Large intestine (tissue), 3 donors: ENCODE data around the gene RNF213. TPM values are rescaled to one million over a fixed set of nuclear protein-coding genes. Genes with fewer than 3 reads are reported as not detected.

Source experiments
- DNase-seq, 2 donors: peaks; one replicate each; pipeline versions ENCODE4 v3.0.0 to v3.0.0-alpha.2; 2013
- H3K27ac ChIP-seq: one replicate; pipeline ENCODE4 v1.5.1; 2013; ENCODE audit warnings: low read length
- H3K27me3 ChIP-seq: 2 replicates; pipeline ENCODE4 v1.6.1; 2013; ENCODE audit warnings: low read length; ENCODE audit not compliant: control insufficient read depth, insufficient read depth
- H3K36me3 ChIP-seq: 2 replicates; pipeline ENCODE4 v1.6.1; 2013; ENCODE audit warnings: low read length; ENCODE audit not compliant: control insufficient read depth, insufficient read depth
- H3K4me1 ChIP-seq: one replicate; pipeline ENCODE4 v1.6.1; 2013; ENCODE audit warnings: low read length; ENCODE audit not compliant: control insufficient read depth, insufficient read depth
- H3K4me3 ChIP-seq: one replicate; pipeline ENCODE4 v1.5.1; 2013; ENCODE audit warnings: low read length
- H3K9me3 ChIP-seq: one replicate; pipeline ENCODE4 v1.6.1; 2013; ENCODE audit warnings: mild to moderate bottlenecking, low read depth, low read length, moderate library complexity; ENCODE audit not compliant: control insufficient read depth
- WGBS: methylation state at CpG from one replicate; pipeline ENCODE4 v1.1.5; 2013; ENCODE audit warnings: low lambda C conversion rate; ENCODE audit not compliant: insufficient coverage; 5-methylcytosine and 5-hydroxymethylcytosine counted together
- polyA plus RNA-seq: library from polyadenylated mRNA; unstranded; fragments of 120-200 nt; gene quantifications from one replicate; pipeline ENCODE4 v1.2.1, GENCODE V29; 2013

RNF213 gene
- polyA plus RNA-seq, 1 donor, result 103 TPM

GRCh38 chr17:80224683-80225082, 36.0 kb upstream of the RNF213 start:
- no CpG with 5 or more reads among the region's 6 CpGs for WGBS

GRCh38 chr17:80225230-80225629, 35.4 kb upstream of the RNF213 start:
- DNase-seq, result no peak
- no peaks in the 10 kb centered on the region for H3K27me3 ChIP-seq
- peaks cover 62% of the 10 kb centered on the region for H3K36me3 ChIP-seq
- H3K9me3 ChIP-seq, result no peaks in the 10 kb centered on the region
- H3K4me3 ChIP-seq, result no peak overlapping the region
- H3K4me1 ChIP-seq, result peaks cover 16% of the 10 kb centered on the region
- WGBS, result no CpG with 5 or more reads among the region's 6 CpGs
- H3K27ac ChIP-seq, result no peak overlapping the region

More at GRCh38 chr17:80224683-80225082, 36.0 kb upstream of the RNF213 start:
- Histone ChIP-seq H3K27ac (no peak overlapping the region), H3K27me3 (no peaks in the 10 kb centered on the region), H3K4me1 (peaks cover 16% of the 10 kb centered on the region), H3K36me3 (peaks cover 60% of the 10 kb centered on the region), H3K4me3 (no peak overlapping the region), H3K9me3 (no peaks in the 10 kb centered on the region)
- no peak for DNase-seq

- Histone ChIP-seq H3K36me3 (peaks cover 71% of the 10 kb centered on the region), H3K27ac (no peak overlapping the region), H3K9me3 (peaks cover 2% of the 10 kb centered on the region), H3K4me3 (no peak overlapping the region), H3K27me3 (no peaks in the 10 kb centered on the region), H3K4me1 (peaks cover 11% of the 10 kb centered on the region)
- no peak for DNase-seq
- WGBS, result no CpG with 5 or more reads among the region's 4 CpGs
These were observed 33.5 kb upstream of the RNF213 start for GRCh38 chr17:80227156-80227555.

- no peak for DNase-seq
- Histone ChIP-seq H3K27ac (no peak overlapping the region), H3K9me3 (peaks cover 7% of the 10 kb centered on the region), H3K27me3 (no peaks in the 10 kb centered on the region), H3K4me3 (no peak overlapping the region), H3K4me1 (peaks cover 7% of the 10 kb centered on the region), H3K36me3 (peaks cover 69% of the 10 kb centered on the region)
- WGBS, result no CpG with 5 or more reads among the region's 11 CpGs
These were observed 33.0 kb upstream of the RNF213 start for GRCh38 chr17:80227666-80228065.

- 100% methylated on average over 1 of the region's 14 CpGs for WGBS
- no peak for DNase-seq
- Histone ChIP-seq H3K27me3 (no peaks in the 10 kb centered on the region), H3K36me3 (peaks cover 69% of the 10 kb centered on the region), H3K9me3 (peaks cover 9% of the 10 kb centered on the region), H3K27ac (no peak overlapping the region), H3K4me1 (no peaks in the 10 kb centered on the region), H3K4me3 (no peak overlapping the region)
These were observed 32.2 kb upstream of the RNF213 start for GRCh38 chr17:80228477-80228876.

GRCh38 chr17:80229011-80229410, 31.6 kb upstream of the RNF213 start:
- no peaks in the 10 kb centered on the region for H3K4me1 ChIP-seq
- H3K4me3 ChIP-seq, result no peak overlapping the region
- H3K36me3 ChIP-seq, result peaks cover 67% of the 10 kb centered on the region
- peaks cover 9% of the 10 kb centered on the region for H3K9me3 ChIP-seq
- no peak for DNase-seq
- no peak overlapping the region for H3K27ac ChIP-seq
- H3K27me3 ChIP-seq, result no peaks in the 10 kb centered on the region
- 100% methylated on average over 1 of the region's 4 CpGs for whole genome bisulfite sequencing

GRCh38 chr17:80232438-80232837, 28.2 kb upstream of the RNF213 start:
- no peak for DNase-seq
- H3K36me3 ChIP-seq, result peaks cover 67% of the 10 kb centered on the region
- peaks cover 9% of the 10 kb centered on the region for H3K9me3 ChIP-seq
- H3K27ac ChIP-seq, result no peak overlapping the region
- no CpG with 5 or more reads among the region's 1 CpG for WGBS
- no peaks in the 10 kb centered on the region for H3K4me1 ChIP-seq
- H3K27me3 ChIP-seq, result no peaks in the 10 kb centered on the region
- H3K4me3 ChIP-seq, result no peak overlapping the region

- H3K27me3 ChIP-seq, result no peaks in the 10 kb centered on the region
- WGBS, result no CpG with 5 or more reads among the region's 3 CpGs
- peaks cover 9% of the 10 kb centered on the region for H3K9me3 ChIP-seq
- no peak overlapping the region for H3K27ac ChIP-seq
- no peak overlapping the region for H3K4me3 ChIP-seq
- no peak for DNase-seq
- peaks cover 67% of the 10 kb centered on the region for H3K36me3 ChIP-seq
- H3K4me1 ChIP-seq, result no peaks in the 10 kb centered on the region
These were observed 27.4 kb upstream of the RNF213 start for GRCh38 chr17:80233202-80233601.

- no peak for DNase-seq
- peaks cover 64% of the 10 kb centered on the region for H3K36me3 ChIP-seq
These were observed 23.7 kb upstream of the RNF213 start for GRCh38 chr17:80236911-80237310.

GRCh38 chr17:80237386-80237785, 23.3 kb upstream of the RNF213 start:
- Histone ChIP-seq H3K9me3 (peaks cover 5% of the 10 kb centered on the region), H3K36me3 (peaks cover 64% of the 10 kb centered on the region), H3K27ac (no peak overlapping the region), H3K27me3 (no peaks in the 10 kb centered on the region), H3K4me1 (no peaks in the 10 kb centered on the region), H3K4me3 (no peak overlapping the region)
- DNase-seq, result no peak
- no CpG with 5 or more reads among the region's 10 CpGs for WGBS

More at GRCh38 chr17:80236911-80237310, 23.7 kb upstream of the RNF213 start:
- no CpG with 5 or more reads among the region's 17 CpGs for WGBS
- Histone ChIP-seq H3K4me3 (no peak overlapping the region), H3K27me3 (no peaks in the 10 kb centered on the region), H3K27ac (no peak overlapping the region), H3K9me3 (peaks cover 9% of the 10 kb centered on the region), H3K4me1 (no peaks in the 10 kb centered on the region)

GRCh38 chr17:80242505-80242904, 18.1 kb upstream of the RNF213 start:
- Histone ChIP-seq H3K4me3 (no peak overlapping the region), H3K9me3 (no peaks in the 10 kb centered on the region), H3K36me3 (peaks cover 68% of the 10 kb centered on the region), H3K27ac (no peak overlapping the region), H3K27me3 (no peaks in the 10 kb centered on the region), H3K4me1 (no peaks in the 10 kb centered on the region)
- WGBS, result no CpG with 5 or more reads among the region's 14 CpGs
- DNase-seq, result no peak
